ENCODE data around the gene DNM2.

DNA sequence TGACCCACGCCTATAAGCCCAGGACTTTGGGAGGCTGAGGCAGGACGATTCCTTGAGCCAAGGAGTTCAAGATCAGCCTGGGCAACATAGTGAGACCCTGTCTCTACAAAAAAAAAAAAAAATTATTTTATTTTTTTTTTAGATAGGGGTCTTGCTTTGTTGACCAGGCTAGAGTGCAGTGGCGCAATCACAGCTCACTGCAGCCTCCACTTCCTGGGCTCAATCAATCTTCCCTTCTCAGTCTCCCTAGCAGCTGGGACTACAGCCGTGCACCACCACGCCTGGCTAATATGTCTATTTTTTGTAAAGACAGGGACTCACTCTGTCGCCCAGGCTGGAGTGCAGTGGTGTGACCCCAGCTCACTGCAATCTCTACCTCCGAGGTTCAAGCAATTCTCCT lies 135.1 kb downstream of the DNM2 start:
- TF ChIP-seq, protein P1, sequence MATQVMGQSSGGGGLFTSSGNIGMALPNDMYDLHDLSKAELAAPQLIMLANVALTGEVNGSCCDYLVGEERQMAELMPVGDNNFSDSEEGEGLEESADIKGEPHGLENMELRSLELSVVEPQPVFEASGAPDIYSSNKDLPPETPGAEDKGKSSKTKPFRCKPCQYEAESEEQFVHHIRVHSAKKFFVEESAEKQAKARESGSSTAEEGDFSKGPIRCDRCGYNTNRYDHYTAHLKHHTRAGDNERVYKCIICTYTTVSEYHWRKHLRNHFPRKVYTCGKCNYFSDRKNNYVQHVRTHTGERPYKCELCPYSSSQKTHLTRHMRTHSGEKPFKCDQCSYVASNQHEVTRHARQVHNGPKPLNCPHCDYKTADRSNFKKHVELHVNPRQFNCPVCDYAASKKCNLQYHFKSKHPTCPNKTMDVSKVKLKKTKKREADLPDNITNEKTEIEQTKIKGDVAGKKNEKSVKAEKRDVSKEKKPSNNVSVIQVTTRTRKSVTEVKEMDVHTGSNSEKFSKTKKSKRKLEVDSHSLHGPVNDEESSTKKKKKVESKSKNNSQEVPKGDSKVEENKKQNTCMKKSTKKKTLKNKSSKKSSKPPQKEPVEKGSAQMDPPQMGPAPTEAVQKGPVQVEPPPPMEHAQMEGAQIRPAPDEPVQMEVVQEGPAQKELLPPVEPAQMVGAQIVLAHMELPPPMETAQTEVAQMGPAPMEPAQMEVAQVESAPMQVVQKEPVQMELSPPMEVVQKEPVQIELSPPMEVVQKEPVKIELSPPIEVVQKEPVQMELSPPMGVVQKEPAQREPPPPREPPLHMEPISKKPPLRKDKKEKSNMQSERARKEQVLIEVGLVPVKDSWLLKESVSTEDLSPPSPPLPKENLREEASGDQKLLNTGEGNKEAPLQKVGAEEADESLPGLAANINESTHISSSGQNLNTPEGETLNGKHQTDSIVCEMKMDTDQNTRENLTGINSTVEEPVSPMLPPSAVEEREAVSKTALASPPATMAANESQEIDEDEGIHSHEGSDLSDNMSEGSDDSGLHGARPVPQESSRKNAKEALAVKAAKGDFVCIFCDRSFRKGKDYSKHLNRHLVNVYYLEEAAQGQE (IDR thresholded peaks at IDR 0.05; ENCODE audit: insufficient read depth in 1 of 2, low read depth in 2 of 2, low read length in 2 of 2), result no peak
- no peak for TF ChIP-seq POLR2AphosphoS5 (IDR thresholded peaks at IDR 0.05; ENCODE audit: low read depth, low read length)
